Astrocyte (in vitro differentiated cells and primary cell): Measurements from ENCODE around the gene SCYL1. TPM values are rescaled to one million over a fixed set of nuclear protein-coding genes. Genes with fewer than 3 reads are reported as not detected.
A peak's percentile ranks its signal among the peaks of the same experiment; 100 is the strongest.
"Not testable (repeated sequence)": the region's sequence is repeated elsewhere in the genome, so short reads cannot be mapped to it uniquely, and the experiment has no call there.

Source experiments
- DNase-seq: peaks from one replicate; pipeline ENCODE4 v3.0.0-alpha.2; 2010; ENCODE audit warnings: low read depth
- FAIRE-seq: peaks from 2 replicates; lab custom pipeline; 2011; peaks lifted over from hg19 to GRCh38; lab: Jason Lieb, UNC
- H2AFZ ChIP-seq: 2 replicates; pipeline ENCODE4 v1.6.0; 2012; ENCODE audit warnings: low read depth, low read length, inconsistent platforms
- H3K27ac ChIP-seq: 2 replicates; pipeline ENCODE4 v1.5.1; 2011; ENCODE audit warnings: low read depth, low read length, inconsistent platforms
- H3K27me3 ChIP-seq: 2 replicates; pipeline ENCODE4 v1.6.0; 2011; ENCODE audit warnings: low read length, inconsistent platforms; ENCODE audit not compliant: insufficient read depth
- H3K36me3 ChIP-seq: 2 replicates; pipeline ENCODE4 v1.5.1; 2011; ENCODE audit warnings: low read length, inconsistent platforms; ENCODE audit not compliant: insufficient read depth
- H3K4me1 ChIP-seq: 2 replicates; pipeline ENCODE4 v1.5.1; 2011; ENCODE audit warnings: low read length, inconsistent platforms; ENCODE audit not compliant: insufficient read depth
- H3K4me2 ChIP-seq: 2 replicates; pipeline ENCODE4 v1.6.0; 2012; ENCODE audit warnings: low read length, inconsistent platforms
- H3K4me3 ChIP-seq: 2 replicates; pipeline ENCODE4 v1.5.1; 2011; ENCODE audit warnings: low read depth, mild to moderate bottlenecking, low read length, inconsistent platforms; ENCODE audit not compliant: insufficient read depth
- H3K79me2 ChIP-seq: 2 replicates; pipeline ENCODE4 v1.6.0; 2012; ENCODE audit warnings: mild to moderate bottlenecking, low read length, inconsistent platforms; ENCODE audit not compliant: insufficient read depth
- H3K9ac ChIP-seq: 2 replicates; pipeline ENCODE4 v1.6.0; 2012; ENCODE audit warnings: mild to moderate bottlenecking, low read length, inconsistent platforms
- H3K9me3 ChIP-seq: 2 replicates; pipeline ENCODE4 v1.5.1; 2012; ENCODE audit warnings: low read depth, mild to moderate bottlenecking, low read length, inconsistent platforms; ENCODE audit not compliant: insufficient read depth
- H4K20me1 ChIP-seq: 2 replicates; pipeline ENCODE4 v1.6.0; 2012; ENCODE audit warnings: low read length, inconsistent platforms; ENCODE audit not compliant: insufficient read depth
- H3K27ac Mint-ChIP-seq: one replicate; pipeline ENCODE4 v1.8.0; 2021; ENCODE audit warnings: mild to moderate bottlenecking, mixed read lengths; ENCODE audit not compliant: unreplicated experiment
- H3K27me3 Mint-ChIP-seq: one replicate; pipeline ENCODE4 v1.8.0; 2021; ENCODE audit warnings: low read depth, mixed read lengths; ENCODE audit not compliant: unreplicated experiment
- H3K36me3 Mint-ChIP-seq: one replicate; pipeline ENCODE4 v1.8.0; 2021; ENCODE audit warnings: low read depth, mixed read lengths; ENCODE audit not compliant: unreplicated experiment
- H3K4me1 Mint-ChIP-seq: one replicate; pipeline ENCODE4 v1.8.0; 2021; ENCODE audit warnings: low read depth, mixed read lengths; ENCODE audit not compliant: unreplicated experiment
- H3K4me3 Mint-ChIP-seq: one replicate; pipeline ENCODE4 v1.8.0; 2021; ENCODE audit warnings: mild to moderate bottlenecking, moderate library complexity, mixed read lengths; ENCODE audit not compliant: unreplicated experiment
- H3K9me3 Mint-ChIP-seq: one replicate; pipeline ENCODE4 v1.8.0; 2021; ENCODE audit warnings: mild to moderate bottlenecking, mixed read lengths; ENCODE audit not compliant: unreplicated experiment
- CTCF ChIP-seq: IDR thresholded peaks from 2 replicates; pipeline ENCODE4 v1.5.1; 2011; ENCODE audit warnings: low read depth, mild to moderate bottlenecking, inconsistent platforms, low read length, moderate library complexity; ENCODE audit not compliant: insufficient read depth
- EZH2 ChIP-seq: IDR thresholded peaks from 2 replicates; pipeline ENCODE4 v1.6.1; 2012; ENCODE audit warnings: mild to moderate bottlenecking, low read length, inconsistent platforms; ENCODE audit not compliant: insufficient read depth
- total RNA-seq: library from RNA; stranded (reverse); gene quantifications from 2 replicates; pipeline ENCODE4 v1.2.1, GENCODE V29; 2021

Gene SCYL1
- total RNA-seq, 1 donor from 2014 or later = 106 TPM

GRCh38 chr11:65562788-65563187, 37.9 kb downstream of the SCYL1 start:
- Histone ChIP-seq H3K9ac (no peak overlapping the region), H3K4me1 (peaks cover 41% of the 10 kb centered on the region), H4K20me1 (no peaks in the 10 kb centered on the region), H3K4me3 (no peak overlapping the region), H3K79me2 (peaks cover 6% of the 10 kb centered on the region), H3K4me2 (no peak overlapping the region), H3K27me3 (no peaks in the 10 kb centered on the region), H3K27ac (no peak overlapping the region), H3K9me3 (no peaks in the 10 kb centered on the region), H3K36me3 (no peaks in the 10 kb centered on the region), H2AFZ (no peak overlapping the region)
- DNase-seq (no peak), FAIRE-seq (no peak)
- peaks cover 1% of the 10 kb centered on the region for H3K27me3 Mint-ChIP-seq
- no peak overlapping the region for H3K27ac Mint-ChIP-seq
- no peak overlapping the region for H3K4me3 Mint-ChIP-seq
- H3K9me3 Mint-ChIP-seq = no peaks in the 10 kb centered on the region
- peaks cover 18% of the 10 kb centered on the region for H3K4me1 Mint-ChIP-seq
- TF ChIP-seq CTCF = no peak
- no peak for TF ChIP-seq EZH2
- no peaks in the 10 kb centered on the region for H3K36me3 Mint-ChIP-seq

GRCh38 chr11:65563601-65564000, 38.7 kb downstream of the SCYL1 start:
- Mint-ChIP-seq H3K27me3 (peaks cover 1% of the 10 kb centered on the region), H3K4me3 (no peak overlapping the region), H3K36me3 (peaks cover 2% of the 10 kb centered on the region), H3K4me1 (peaks cover 21% of the 10 kb centered on the region), H3K27ac (no peak overlapping the region), H3K9me3 (no peaks in the 10 kb centered on the region)
- Histone ChIP-seq H3K9me3 (no peaks in the 10 kb centered on the region), H2AFZ (no peak overlapping the region), H4K20me1 (no peaks in the 10 kb centered on the region), H3K27ac (no peak overlapping the region), H3K4me3 (no peak overlapping the region), H3K4me2 (no peak overlapping the region), H3K9ac (no peak overlapping the region), H3K27me3 (no peaks in the 10 kb centered on the region), H3K79me2 (peaks cover 12% of the 10 kb centered on the region), H3K36me3 (no peaks in the 10 kb centered on the region), H3K4me1 (peaks cover 39% of the 10 kb centered on the region)
- DNase-seq = no peak
- no peak for TF ChIP-seq CTCF
- no peak for TF ChIP-seq EZH2
- no peak for FAIRE-seq

- H3K9me3 Mint-ChIP-seq, H3K36me3 ChIP-seq, H3K4me3 Mint-ChIP-seq, H3K9ac ChIP-seq, H4K20me1 ChIP-seq, H2AFZ ChIP-seq, H3K27me3 ChIP-seq, H3K27ac ChIP-seq, FAIRE-seq, H3K9me3 ChIP-seq, H3K27me3 Mint-ChIP-seq, H3K4me3 ChIP-seq, H3K36me3 Mint-ChIP-seq, DNase-seq: not testable (repeated sequence)
- peaks cover 21% of the 10 kb centered on the region for H3K4me1 Mint-ChIP-seq
- H3K4me1 ChIP-seq = peaks cover 37% of the 10 kb centered on the region
- peak overlapping the region; percentile 57 for H3K4me2 ChIP-seq
- peaks cover 21% of the 10 kb centered on the region for H3K79me2 ChIP-seq
- H3K27ac Mint-ChIP-seq = peak overlapping the region; percentile 18
These were observed 40.1 kb downstream of the SCYL1 start for GRCh38 chr11:65564879-65565559.
